Upper lobe of right lung (tissue), 1 donor: ENCODE data around the gene IL1RN. TPM values are rescaled to one million over a fixed set of nuclear protein-coding genes. Genes with fewer than 3 reads are reported as not detected.

Experiments used
- ATAC-seq: fragments of 200-7000 bp; cut with Tn5 transposase; one replicate; pipeline ENCODE4 v1.9.1; 2020; ENCODE audit warnings: mild to moderate bottlenecking, moderate library complexity
- DNase-seq: peaks from one replicate; pipeline ENCODE4 v3.0.0-alpha.2; 2020
- H3K27ac ChIP-seq: fragments of 200-600 bp; one replicate; pipeline ENCODE4 v1.8.0; 2022
- H3K27me3 ChIP-seq: fragments of 200-600 bp; one replicate; pipeline ENCODE4 v1.8.0; 2022; ENCODE audit warnings: mild to moderate bottlenecking
- H3K36me3 ChIP-seq: fragments of 200-600 bp; one replicate; pipeline ENCODE4 v1.8.0; 2022
- H3K4me1 ChIP-seq: fragments of 200-600 bp; one replicate; pipeline ENCODE4 v1.8.0; 2022
- H3K4me3 ChIP-seq: fragments of 200-600 bp; one replicate; pipeline ENCODE4 v1.8.0; 2022; ENCODE audit warnings: mild to moderate bottlenecking
- H3K9me3 ChIP-seq: fragments of 200-600 bp; one replicate; pipeline ENCODE4 v1.8.0; 2022
- CTCF ChIP-seq: fragments of 200-600 bp; IDR thresholded peaks from one replicate; pipeline ENCODE4 v1.8.0; 2022; ENCODE audit warnings: antibody characterized with exemption
- intact Hi-C: fragments of 100-400 bp; cut with DNase I; formaldehyde crosslinking; loops from one replicate; pipeline ENCODE4 v1.11.0; 2022
- total RNA-seq: library from RNA; stranded (reverse); fragmentation: NEBNext Ultra II Directional; extraction: Animal tissue kit (Norgen Biotek cat#: 25700); gene quantifications from one replicate; pipeline ENCODE4 v1.2.1, GENCODE V29; 2021
- donor health status: DM: no; HTN: yes; CAD: no; lungs with severe emphysema.

Gene IL1RN
- total RNA-seq, 1 donor from 2014 or later: 41.7 TPM

- no peak overlapping the region for H3K4me3 ChIP-seq
- DNase-seq: no peak
- intact Hi-C loops: no loop called here
- no peak overlapping the region for H3K27ac ChIP-seq
- H3K27me3 ChIP-seq: no peaks in the 10 kb centered on the region
- ATAC-seq: no peak
- H3K9me3 ChIP-seq: no peaks in the 10 kb centered on the region
- no peak for TF ChIP-seq CTCF
- H3K36me3 ChIP-seq: no peaks in the 10 kb centered on the region
- peaks cover 8% of the 10 kb centered on the region for H3K4me1 ChIP-seq
Observed at GRCh38 chr2:113124984-113125855, 2.2 kb upstream of the IL1RN start.

- DNase-seq (no peak), ATAC-seq (peak; percentile 58)
- Histone ChIP-seq H3K4me1 (peaks cover 8% of the 10 kb centered on the region), H3K27me3 (no peaks in the 10 kb centered on the region), H3K4me3 (peak overlapping the region; percentile 29), H3K36me3 (no peaks in the 10 kb centered on the region), H3K9me3 (no peaks in the 10 kb centered on the region), H3K27ac (peak overlapping the region; percentile 63)
- no peak for TF ChIP-seq CTCF
- intact Hi-C loops: no loop called here
Observed at GRCh38 chr2:113127646-113128570, 510 bp downstream of the IL1RN start.

GRCh38 chr2:113129519-113130078, 2.2 kb downstream of the IL1RN start:
- Histone ChIP-seq H3K9me3 (no peaks in the 10 kb centered on the region), H3K36me3 (no peaks in the 10 kb centered on the region), H3K27ac (no peak overlapping the region), H3K4me1 (peaks cover 5% of the 10 kb centered on the region), H3K27me3 (no peaks in the 10 kb centered on the region), H3K4me3 (no peak overlapping the region)
- intact Hi-C loops: no loop called here
- no peak for DNase-seq
- ATAC-seq: no peak
- TF ChIP-seq CTCF: no peak

- ATAC-seq: no peak
Observed at GRCh38 chr2:113131352-113132185, 4.2 kb downstream of the IL1RN start.

More at GRCh38 chr2:113131352-113132185, 4.2 kb downstream of the IL1RN start:
- intact Hi-C loops: no loop called here
- no peak overlapping the region for H3K27ac ChIP-seq
- TF ChIP-seq CTCF: no peak
- no peaks in the 10 kb centered on the region for H3K27me3 ChIP-seq
- no peak for DNase-seq
- H3K36me3 ChIP-seq: no peaks in the 10 kb centered on the region
- H3K9me3 ChIP-seq: no peaks in the 10 kb centered on the region
- no peaks in the 10 kb centered on the region for H3K4me1 ChIP-seq
- H3K4me3 ChIP-seq: no peak overlapping the region
